ENCODE measurements around the gene FAM222B.

DNA sequence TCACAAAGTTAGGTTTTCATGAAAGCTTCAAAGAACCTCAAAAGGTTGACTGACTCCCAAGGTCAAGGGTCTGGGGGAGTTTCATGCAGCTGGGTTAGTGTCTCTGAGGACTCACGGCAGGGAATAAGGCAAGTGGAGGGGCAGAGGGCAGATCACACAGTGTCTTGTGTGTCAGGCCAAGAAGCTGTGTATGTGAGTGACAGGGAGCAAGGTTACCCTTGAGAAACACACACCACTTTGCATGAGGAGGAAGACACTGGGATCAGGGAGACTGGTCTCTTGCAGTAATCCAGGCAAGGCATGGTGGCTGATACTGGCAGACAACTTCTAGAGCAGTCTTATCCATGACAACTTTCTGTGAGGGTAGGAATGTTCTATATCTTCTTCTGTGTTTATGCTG, 48.6 kb upstream of the FAM222B start:
- TF ChIP-seq, protein P1, sequence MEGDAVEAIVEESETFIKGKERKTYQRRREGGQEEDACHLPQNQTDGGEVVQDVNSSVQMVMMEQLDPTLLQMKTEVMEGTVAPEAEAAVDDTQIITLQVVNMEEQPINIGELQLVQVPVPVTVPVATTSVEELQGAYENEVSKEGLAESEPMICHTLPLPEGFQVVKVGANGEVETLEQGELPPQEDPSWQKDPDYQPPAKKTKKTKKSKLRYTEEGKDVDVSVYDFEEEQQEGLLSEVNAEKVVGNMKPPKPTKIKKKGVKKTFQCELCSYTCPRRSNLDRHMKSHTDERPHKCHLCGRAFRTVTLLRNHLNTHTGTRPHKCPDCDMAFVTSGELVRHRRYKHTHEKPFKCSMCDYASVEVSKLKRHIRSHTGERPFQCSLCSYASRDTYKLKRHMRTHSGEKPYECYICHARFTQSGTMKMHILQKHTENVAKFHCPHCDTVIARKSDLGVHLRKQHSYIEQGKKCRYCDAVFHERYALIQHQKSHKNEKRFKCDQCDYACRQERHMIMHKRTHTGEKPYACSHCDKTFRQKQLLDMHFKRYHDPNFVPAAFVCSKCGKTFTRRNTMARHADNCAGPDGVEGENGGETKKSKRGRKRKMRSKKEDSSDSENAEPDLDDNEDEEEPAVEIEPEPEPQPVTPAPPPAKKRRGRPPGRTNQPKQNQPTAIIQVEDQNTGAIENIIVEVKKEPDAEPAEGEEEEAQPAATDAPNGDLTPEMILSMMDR (conservative IDR thresholded peaks at IDR 0.05; ENCODE audit: low read depth, low read length) = no peak
- TF ChIP-seq EZH2 (IDR thresholded peaks at IDR 0.05; ENCODE audit: low read length, unreplicated experiment) = no peak

Measured in PC-3 (cell line).